OCI-LY3 (cell line): Measurements from ENCODE around the gene UBA1.

Source experiments
- H2AFZ ChIP-seq: fragments of 200-600, 300-600 bp; shearing (Covaris generic); 2 replicates; pipeline ENCODE4 v1.6.0; 2014; ENCODE audit warnings: antibody characterized with exemption, low read depth, low read length
- H3K27ac ChIP-seq: fragments of 200-600, 300-600 bp; sonication (generic); 2 replicates; pipeline ENCODE4 v1.5.1; 2014; ENCODE audit warnings: mild to moderate bottlenecking, low read length, moderate library complexity, mixed read lengths
- H3K27me3 ChIP-seq: fragments of 200-600, 300-600 bp; sonication (generic); 2 replicates; pipeline ENCODE4 v1.6.1; 2014; ENCODE audit warnings: low read depth, low read length, mixed read lengths
- H3K36me3 ChIP-seq: fragments of 200-600, 300-600 bp; sonication (generic); replicated peaks from 2 replicates; pipeline ENCODE3; 2014; ENCODE audit warnings: low read depth, low read length, mixed read lengths
- H3K4me1 ChIP-seq: fragments of 300-600, 200-600 bp; sonication (generic); 2 replicates; pipeline ENCODE4 v1.6.1; 2014; ENCODE audit warnings: low read length, mixed read lengths
- H3K4me2 ChIP-seq: fragments of 200-600, 300-600 bp; sonication (generic); 2 replicates; pipeline ENCODE4 v1.6.1; 2014; ENCODE audit warnings: low read length, mixed read lengths
- H3K4me3 ChIP-seq: fragments of 300-600, 200-600 bp; sonication (generic); 2 replicates; pipeline ENCODE4 v1.5.1; 2014; ENCODE audit warnings: antibody characterized with exemption, mild to moderate bottlenecking, low read length, moderate library complexity
- H3K79me2 ChIP-seq: fragments of 300-600, 200-600 bp; shearing (Covaris generic); 2 replicates; pipeline ENCODE4 v1.6.1; 2014; ENCODE audit warnings: mild to moderate bottlenecking, low read length, mixed read lengths
- H3K9ac ChIP-seq: fragments of 300-600, 200-600 bp; shearing (Covaris generic); 2 replicates; pipeline ENCODE4 v1.6.0; 2014; ENCODE audit warnings: mild to moderate bottlenecking, low read length, moderate library complexity
- H3K9me3 ChIP-seq: fragments of 200-600, 300-600 bp; shearing (Covaris generic); 2 replicates; pipeline ENCODE4 v1.6.1; 2014; ENCODE audit warnings: low read length, mixed read lengths; ENCODE audit not compliant: insufficient read depth
- H4K20me1 ChIP-seq: fragments of 200-600, 300-600 bp; sonication (generic); 2 replicates; pipeline ENCODE4 v1.6.1; 2016; ENCODE audit warnings: low read length, mixed read lengths; ENCODE audit not compliant: insufficient read depth
- CTCF ChIP-seq: fragments of 200-600, 300-600 bp; sonication (generic); IDR thresholded peaks from 2 replicates; pipeline ENCODE4 v1.5.1; 2014; ENCODE audit warnings: antibody characterized with exemption, low read length, low read depth
- EZH2phosphoT487 ChIP-seq: fragments of 200-600 bp; shearing (Covaris generic); IDR thresholded peaks from 2 replicates; pipeline ENCODE4 v1.6.1; 2018; ENCODE audit warnings: antibody characterized with exemption, mixed run types, low read depth

The UBA1 gene

GRCh38 chrX:47215291-47215900, 21.8 kb downstream of the UBA1 start:
- no peak overlapping the region for H2AFZ ChIP-seq
- peaks cover 18% of the 10 kb centered on the region for H3K4me1 ChIP-seq
- H3K27me3 ChIP-seq: no peaks in the 10 kb centered on the region
- H3K27ac ChIP-seq: no peak overlapping the region
- H3K36me3 ChIP-seq: peaks cover 37% of the 10 kb centered on the region
- H3K9ac ChIP-seq: no peak overlapping the region
- H3K79me2 ChIP-seq: peaks cover 21% of the 10 kb centered on the region
- no peak overlapping the region for H3K4me2 ChIP-seq
- no peaks in the 10 kb centered on the region for H3K9me3 ChIP-seq
- TF ChIP-seq CTCF: no peak
- TF ChIP-seq EZH2phosphoT487: no peak
- no peak overlapping the region for H3K4me3 ChIP-seq
- H4K20me1 ChIP-seq: peaks cover 19% of the 10 kb centered on the region

- H3K9me3 ChIP-seq: no peaks in the 10 kb centered on the region
- H3K79me2 ChIP-seq: peaks cover 31% of the 10 kb centered on the region
- H3K4me2 ChIP-seq: peak overlapping the region; percentile 80
- peaks cover 27% of the 10 kb centered on the region for H3K36me3 ChIP-seq
- H3K4me3 ChIP-seq: no peak overlapping the region
- no peak overlapping the region for H2AFZ ChIP-seq
- no peaks in the 10 kb centered on the region for H3K27me3 ChIP-seq
- no peak overlapping the region for H3K9ac ChIP-seq
- peaks cover 19% of the 10 kb centered on the region for H3K4me1 ChIP-seq
- no peak for TF ChIP-seq EZH2phosphoT487
- no peak for TF ChIP-seq CTCF
- peak overlapping the region; percentile 65; the same call in 1 of the 2 replicates for H3K27ac ChIP-seq
- H4K20me1 ChIP-seq: peaks cover 30% of the 10 kb centered on the region
Observed at GRCh38 chrX:47216393-47216925, 22.8 kb downstream of the UBA1 start.

- Histone ChIP-seq H3K9ac (peak overlapping the region; percentile 51; the same call in 1 of the 2 replicates), H4K20me1 (peaks cover 36% of the 10 kb centered on the region), H3K36me3 (peaks cover 19% of the 10 kb centered on the region), H2AFZ (no peak overlapping the region), H3K4me1 (peaks cover 19% of the 10 kb centered on the region), H3K4me3 (peak overlapping the region; percentile 73), H3K9me3 (no peaks in the 10 kb centered on the region), H3K79me2 (peaks cover 40% of the 10 kb centered on the region), H3K4me2 (peak overlapping the region; percentile 80), H3K27ac (peak overlapping the region; percentile 65), H3K27me3 (no peaks in the 10 kb centered on the region)
- no peak for TF ChIP-seq CTCF
- no peak for TF ChIP-seq EZH2phosphoT487
Observed at GRCh38 chrX:47217121-47217851, 23.7 kb downstream of the UBA1 start.

GRCh38 chrX:47217852-47218279, 24.2 kb downstream of the UBA1 start:
- Histone ChIP-seq H4K20me1 (peaks cover 37% of the 10 kb centered on the region), H3K79me2 (peaks cover 41% of the 10 kb centered on the region), H3K4me2 (peak overlapping the region; percentile 50), H3K27me3 (no peaks in the 10 kb centered on the region), H3K9me3 (no peaks in the 10 kb centered on the region), H3K27ac (peak overlapping the region; percentile 87), H3K36me3 (peaks cover 16% of the 10 kb centered on the region), H3K4me1 (peaks cover 19% of the 10 kb centered on the region), H3K4me3 (peak overlapping the region; percentile 90), H2AFZ (no peak overlapping the region; the same call in 1 of the 2 replicates), H3K9ac (peak overlapping the region; percentile 91)
- TF ChIP-seq EZH2phosphoT487: no peak
- TF ChIP-seq CTCF: no peak
